GM21360 (cell line): ENCODE data around the gene ABCA2.

Source experiments
- ATAC-seq: cut with Tn5 transposase; IDR thresholded peaks from one replicate; pipeline ENCODE4 v1.9.1; 2021; ENCODE audit warnings: mild to moderate bottlenecking, moderate library complexity; ENCODE audit not compliant: unreplicated experiment

Gene ABCA2

DNA sequence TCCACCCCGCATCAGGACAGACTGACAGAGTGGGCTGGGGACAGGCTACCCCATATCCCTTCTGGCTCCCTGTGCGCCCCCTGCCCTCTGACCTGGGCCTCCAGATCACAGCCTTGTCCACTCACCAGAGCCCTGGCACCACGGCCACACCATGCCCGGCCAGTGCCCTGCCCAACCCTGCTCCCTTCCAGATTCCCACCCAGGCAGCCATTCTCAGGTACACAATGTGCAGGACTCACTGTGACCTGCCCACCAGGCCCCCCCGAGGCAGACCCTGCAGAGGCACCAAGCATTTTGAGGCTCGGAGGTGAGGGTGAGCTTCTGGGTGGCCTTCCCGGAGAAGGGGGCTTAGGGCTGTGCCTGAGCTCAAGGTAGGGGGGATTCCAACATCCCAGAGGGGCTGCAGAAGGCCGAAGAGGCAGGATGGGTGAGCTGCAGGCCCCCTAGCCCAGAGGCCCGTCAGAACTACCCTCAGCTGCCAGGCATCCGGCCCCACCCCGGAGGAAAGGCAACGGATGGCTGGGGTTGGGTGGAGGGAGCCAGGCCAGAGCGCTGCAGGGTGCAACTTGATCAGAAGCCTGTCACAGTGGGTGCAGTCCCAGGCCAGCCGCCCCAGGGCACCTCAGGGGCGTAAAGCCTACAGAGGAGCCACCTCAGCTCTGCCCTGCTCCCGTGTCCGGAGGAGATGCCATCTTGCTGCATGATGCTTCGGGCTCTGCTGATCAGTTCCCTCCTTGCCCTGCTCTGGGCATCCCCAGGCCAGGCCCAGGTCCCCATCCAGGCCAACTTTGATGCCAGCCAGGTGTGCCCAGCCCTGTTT is 45.6 kb downstream of the ABCA2 start, which contains the start of gene LCNL1:
Gene LCNL1, plus strand, starts transcription at position 762 of the 820 bp plus-strand sequence. CDS start 594 bp downstream, outside the sequence.
- no peak for ATAC-seq

DNA sequence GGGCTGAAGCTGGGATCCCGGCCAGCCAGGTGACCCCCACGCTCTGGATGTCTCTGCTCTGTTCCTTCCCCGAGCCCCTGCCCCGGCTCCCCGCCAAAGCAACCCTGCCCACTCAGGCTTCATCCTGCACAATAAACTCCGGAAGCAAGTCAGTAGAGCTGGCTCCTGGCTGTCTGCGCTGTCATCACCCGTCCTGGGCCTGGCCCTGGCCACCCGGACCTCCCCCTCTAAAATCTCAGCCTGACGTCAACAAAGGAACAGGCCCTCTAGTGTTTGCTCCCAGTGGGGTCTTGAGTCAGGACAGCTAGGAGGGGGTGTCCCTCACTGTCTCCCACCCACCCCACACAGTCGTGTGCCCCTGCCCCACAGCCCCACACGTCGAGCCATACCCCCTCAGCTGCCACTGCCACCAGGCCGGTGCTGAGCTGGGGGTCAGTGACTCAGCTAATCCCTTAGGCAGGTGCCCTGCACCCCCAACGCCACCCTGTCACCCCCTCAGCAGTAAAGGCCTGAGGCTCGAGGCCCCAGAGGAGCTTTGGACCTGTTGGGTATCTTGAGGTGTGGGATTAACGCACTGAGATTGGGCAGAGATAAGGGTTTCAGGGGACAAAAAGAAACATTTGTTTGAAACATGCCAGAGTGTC is 46.3 kb downstream of the ABCA2 start:
- no peak for ATAC-seq

DNA sequence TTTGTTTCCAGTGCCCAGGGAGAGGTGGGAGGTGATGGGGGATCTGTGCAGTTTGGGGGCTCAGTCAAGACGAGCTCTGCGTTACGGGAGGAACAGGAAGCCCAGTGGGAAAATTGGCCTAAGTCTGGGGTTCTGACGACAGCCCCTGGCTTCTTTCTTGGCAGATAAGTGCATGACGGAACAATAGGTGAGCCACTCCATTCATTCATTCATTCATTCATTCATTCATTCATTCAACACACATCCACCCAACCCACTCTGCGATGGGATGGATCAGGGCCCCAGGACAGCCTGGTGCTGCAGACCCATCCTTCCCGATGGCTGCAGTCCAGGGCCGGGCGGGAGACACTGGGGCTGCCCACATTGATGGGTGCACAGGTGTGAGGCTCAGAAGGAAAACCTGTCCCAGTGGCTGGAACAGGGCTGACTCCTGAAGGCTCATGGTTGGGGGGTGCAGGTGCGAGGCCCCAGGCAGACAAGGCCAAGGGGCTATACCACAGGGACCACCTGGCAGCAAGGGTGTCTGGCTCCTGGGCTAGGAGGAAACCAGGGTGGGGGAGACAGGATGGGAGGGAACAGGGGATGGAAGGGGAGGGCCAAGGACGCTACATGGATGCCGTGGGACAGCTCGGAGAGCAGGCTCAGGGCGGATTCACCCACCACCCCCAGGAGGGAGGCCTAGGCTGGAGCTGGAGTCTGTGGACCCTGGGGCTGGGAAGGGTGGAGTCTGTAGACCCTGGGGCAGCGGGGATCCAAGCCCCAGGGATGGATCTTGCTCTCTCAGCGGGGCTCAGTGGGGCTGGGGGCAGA is 47.2 kb downstream of the ABCA2 start:
- no peak for ATAC-seq

DNA sequence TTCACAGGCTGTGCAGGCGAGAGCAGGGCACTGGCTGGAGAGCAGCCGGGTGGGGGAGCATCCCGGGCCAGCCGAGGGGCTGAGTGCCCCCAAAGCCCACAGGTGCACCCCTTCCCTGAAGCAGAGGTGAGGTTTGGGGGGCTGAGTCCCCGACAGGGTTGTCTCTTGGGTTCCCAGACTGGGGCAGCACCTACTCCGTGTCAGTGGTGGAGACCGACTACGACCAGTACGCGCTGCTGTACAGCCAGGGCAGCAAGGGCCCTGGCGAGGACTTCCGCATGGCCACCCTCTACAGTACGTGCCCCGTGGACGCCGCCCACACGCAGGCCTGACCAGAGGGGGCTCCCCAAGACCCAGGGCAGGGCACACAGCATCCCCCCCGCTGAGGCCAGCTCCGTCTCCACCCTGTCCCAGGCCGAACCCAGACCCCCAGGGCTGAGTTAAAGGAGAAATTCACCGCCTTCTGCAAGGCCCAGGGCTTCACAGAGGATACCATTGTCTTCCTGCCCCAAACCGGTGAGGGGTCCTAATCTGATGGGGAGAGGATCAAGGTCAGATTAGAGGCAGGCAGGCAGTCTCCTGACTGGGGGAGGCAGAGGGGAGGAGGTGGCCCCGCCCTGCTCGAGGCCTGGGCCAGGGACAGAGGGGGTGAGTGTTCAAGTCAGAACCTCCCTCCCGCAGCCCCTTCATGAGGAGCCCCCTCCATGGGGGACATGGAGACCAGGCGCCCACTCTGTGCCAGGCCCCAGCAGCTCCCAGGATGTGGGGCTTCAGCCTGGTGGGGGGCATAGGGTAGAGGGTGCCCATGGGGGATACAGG is 48.1 kb downstream of the ABCA2 start:
- ATAC-seq: no peak

DNA sequence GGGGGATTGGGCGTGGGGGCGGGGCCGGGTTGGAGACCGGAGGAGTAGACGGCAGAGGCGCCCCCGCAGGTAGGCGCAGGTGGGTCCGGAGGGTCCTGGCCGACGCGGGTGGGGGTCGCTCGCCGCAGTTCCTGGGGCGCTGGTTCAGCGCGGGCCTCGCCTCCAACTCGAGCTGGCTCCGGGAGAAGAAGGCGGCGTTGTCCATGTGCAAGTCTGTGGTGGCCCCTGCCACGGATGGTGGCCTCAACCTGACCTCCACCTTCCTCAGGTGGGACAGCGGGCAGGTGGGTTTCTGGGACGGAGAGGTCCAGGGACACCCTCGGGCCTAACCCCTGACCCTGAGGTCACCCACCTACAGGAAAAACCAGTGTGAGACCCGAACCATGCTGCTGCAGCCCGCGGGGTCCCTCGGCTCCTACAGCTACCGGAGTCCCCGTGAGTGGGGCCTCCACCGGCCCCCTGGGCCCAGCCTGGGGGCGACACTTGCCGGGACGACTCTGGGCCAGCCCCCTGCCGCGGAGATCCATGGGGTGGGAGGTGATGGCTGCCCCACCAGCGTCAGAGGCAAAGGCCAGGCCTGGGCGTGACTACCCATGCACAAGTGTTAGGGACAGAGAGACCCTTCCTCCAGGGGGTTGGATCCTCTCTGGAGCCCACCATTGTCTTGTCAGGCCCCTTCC is 49.0 kb downstream of the ABCA2 start:
- ATAC-seq: no peak

DNA sequence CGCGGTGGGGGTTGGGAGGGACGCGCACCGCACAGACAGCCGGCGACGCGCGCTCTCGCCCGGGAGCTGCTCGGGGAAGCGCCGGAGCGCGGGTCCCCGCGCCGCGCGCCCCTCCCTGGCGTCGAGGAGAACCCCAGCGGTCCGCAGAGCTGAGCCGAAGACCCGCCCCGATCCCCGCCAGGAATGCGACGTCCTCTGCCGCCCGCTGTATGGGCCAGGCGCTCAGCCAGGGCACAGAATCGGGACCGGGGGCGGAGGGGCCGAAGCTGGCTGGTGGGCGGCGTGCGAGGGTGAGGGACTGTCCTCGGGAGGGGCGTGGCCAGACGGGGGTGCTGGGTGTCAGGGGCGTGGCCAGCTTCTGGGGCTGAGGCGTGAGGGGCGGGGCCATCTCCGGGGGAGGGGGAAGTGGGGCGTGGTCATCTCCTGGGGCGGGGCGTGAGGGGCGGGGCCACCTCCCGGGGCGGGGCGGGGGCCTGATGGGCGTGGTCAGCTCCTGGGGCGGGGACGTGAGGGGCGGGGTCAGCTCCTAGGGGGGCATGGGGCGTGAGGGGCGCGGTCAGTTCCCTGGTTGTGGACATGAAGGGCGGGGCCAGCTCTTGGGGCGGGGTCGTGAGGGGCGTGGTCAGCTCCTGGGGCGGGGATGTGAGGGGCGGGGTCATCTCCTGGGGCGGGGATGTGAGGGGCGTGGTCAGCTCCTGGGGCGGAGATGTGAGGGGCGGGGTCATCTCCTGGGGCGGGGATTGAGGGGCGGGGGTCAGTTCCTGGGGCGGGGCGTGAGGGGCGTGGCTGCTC is 49.8 kb downstream of the ABCA2 start:
- no peak for ATAC-seq

DNA sequence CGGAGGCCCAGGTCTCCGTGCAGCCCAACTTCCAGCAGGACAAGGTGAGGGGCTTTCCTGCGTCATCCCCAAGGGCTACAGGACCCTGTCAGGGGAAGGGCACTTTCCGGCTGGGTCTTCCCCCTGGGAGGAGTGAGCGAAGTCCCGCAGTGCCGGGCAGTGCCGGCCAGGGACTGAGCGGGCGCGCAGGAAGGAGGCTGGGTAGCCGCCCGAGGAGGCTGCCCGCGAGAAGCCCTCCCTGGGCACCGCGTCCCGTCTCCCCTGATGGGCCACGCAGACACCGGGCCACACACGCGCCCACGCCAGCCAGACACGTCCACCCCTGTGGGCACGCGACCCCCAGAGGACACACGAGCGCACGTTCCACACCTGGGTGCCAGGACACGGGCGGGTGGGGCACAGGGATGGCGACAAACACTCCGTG is 50.4 kb downstream of the ABCA2 start:
- ATAC-seq: no peak

DNA sequence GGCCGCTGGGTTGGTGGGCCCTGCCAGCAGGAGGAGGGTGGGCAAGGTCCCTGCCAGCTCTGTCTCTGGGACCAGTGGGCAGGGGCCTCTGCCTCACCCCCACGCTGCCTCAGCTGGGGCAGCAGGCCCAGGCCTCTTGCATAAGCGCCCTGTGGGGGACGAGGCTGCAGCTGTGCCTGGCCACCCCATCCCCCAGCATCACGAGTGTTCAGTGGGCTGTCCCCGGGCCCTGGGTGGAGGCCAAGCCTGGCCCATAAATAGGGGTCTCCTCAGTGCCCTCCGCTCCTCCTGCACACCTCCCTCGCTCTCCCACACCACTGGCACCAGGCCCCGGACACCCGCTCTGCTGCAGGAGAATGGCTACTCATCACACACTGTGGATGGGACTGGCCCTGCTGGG is 50.8 kb downstream of the ABCA2 start, which contains the start of gene PTGDS:
Gene PTGDS, plus strand, starts transcription at position 282 of the 400 bp plus-strand sequence. Its CDS starts 75 bp downstream, at position 357.
- ATAC-seq: no peak

DNA sequence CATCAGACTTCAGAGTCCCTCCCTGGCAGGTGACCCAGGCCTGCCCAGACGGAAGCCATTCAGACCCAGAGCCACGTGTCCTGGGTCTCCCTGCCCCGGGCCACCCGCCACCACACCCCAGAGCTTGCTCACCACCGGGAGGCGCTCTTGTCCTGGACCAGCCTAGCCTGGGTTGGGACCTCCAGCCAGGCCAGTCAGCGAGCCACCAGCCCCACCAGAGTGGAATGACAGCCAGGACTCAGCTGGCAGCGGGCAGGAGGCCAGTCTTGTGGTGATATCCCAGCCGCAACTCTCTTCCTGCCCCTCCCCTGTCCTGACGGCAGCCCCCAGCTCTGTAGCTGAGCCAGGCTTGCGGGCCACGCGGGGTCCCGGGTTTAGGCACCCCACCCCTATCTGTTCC is 52.4 kb downstream of the ABCA2 start:
- ATAC-seq: no peak

DNA sequence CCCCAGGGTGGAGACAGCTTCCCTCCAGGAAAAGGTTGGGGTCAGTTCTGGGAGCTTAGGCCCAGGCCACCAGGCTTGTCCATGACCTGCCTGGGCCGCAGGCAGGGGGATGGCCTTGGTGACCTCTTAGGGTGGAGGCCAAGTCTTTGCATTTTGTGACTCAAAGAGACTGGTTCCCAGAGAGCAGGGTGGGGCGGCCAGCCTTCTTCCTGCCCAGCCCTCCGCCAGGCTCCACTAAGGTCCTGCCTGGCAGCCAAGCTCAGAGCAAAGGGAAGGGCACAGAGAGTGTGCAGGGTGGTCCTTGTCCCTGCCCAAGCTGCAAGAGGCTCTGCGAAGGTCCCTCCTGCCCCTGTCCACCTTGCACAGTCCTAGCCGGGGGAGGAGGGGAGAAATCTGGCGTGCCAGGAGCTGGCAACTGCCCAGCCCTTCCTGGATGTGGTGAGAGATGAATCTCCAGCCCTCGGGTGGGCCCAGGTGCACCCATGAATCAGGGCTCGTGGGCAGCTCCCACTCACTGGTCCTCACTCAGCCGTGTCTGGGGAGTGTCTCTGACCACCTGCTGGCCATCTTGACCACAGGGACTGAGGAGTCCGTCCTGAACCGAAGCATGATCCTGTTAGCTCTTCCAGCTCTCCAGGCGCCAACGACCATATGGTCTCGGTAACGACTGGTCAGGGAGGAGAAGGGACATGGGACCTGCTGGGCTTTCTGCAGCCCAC is 53.1 kb downstream of the ABCA2 start:
- no peak for ATAC-seq

DNA sequence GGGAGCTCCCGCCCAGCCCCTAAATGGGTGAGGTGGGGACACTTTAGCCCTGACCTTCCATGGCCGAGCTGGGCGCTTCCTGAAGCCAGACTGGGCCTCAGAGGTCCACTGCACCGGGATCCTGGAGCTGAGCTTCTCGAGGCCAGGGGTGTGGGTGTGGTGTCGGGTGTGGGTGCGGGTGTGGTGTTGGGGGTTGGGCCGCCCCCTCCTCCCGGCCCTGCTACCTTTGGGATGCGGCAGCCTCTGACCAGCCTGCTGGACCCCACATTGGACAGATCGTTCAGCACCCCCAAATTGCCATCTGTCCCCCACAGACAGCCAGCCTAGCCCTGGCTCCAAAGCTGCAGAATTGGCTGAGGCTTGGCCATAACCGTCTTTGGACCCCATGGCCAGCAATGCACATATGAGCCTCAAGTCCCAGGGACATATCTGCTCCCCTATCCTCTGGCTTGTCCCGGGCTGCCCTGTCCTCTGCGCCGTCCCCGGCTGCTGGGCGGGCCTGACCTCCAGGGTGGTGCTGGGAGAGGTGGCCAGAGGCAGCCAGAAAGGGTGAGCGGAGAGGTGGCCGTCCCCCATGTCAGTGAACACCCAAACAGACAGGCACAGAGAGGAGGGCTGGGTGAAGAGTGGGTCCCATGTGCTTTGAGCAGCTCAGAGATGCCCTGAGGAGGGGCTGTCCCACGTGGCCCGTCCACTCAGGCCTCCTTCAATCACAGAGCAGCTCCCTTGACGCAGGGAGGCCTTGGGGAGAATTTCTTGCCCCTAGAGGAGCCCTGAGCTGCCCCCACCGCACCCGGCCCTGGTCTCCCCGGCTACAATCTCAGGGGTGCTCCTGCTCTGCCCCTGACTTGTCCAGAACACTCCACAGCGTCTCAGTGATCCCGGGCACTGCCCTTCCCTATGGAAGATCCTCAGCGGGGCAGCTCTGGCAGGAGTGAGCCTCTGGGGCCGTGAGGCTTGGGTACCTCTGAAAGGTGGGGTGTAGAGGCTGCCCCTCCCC is 54.1 kb downstream of the ABCA2 start:
- ATAC-seq: no peak

DNA sequence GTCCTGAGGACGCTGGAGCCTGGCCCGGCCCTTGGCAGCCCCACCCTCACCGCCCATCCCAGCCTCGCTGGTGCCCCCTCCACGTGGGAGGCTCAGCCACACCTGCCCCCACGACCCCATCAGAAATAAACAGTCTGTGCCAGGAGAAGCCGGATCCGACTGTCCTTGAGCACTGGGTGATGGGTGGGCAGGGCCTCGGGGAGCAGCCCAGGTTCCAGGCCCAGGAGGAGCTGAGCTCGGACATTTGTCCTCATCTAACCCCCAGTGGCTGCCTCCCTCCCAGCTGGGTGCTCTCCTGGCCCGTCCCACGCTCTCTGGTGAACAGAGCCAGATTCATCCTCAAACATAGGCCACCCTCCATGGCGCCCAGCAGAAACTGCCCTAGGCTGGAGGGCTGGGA is 55.3 kb downstream of the ABCA2 start:
- ATAC-seq: no peak

DNA sequence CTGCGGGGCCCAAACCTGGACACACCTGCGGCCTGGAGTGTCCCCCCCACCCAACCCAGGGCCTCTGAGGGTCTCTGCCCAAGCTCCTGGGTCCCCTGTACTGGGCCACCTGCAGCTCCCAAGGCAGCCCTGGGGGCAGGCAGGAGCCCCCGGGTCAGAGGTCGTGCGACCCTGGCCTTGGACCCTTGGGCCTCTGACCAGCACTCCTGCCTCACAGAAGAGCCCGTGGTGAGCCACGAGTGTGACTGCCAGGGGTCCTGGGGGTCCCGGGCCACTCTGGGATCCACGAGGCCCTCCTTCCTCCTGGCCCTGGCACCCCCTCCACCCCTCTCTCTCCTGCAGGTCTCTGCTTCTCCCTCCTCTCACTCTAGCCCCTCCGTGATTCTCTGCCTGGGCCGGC is 55.7 kb downstream of the ABCA2 start:
- no peak for ATAC-seq

DNA sequence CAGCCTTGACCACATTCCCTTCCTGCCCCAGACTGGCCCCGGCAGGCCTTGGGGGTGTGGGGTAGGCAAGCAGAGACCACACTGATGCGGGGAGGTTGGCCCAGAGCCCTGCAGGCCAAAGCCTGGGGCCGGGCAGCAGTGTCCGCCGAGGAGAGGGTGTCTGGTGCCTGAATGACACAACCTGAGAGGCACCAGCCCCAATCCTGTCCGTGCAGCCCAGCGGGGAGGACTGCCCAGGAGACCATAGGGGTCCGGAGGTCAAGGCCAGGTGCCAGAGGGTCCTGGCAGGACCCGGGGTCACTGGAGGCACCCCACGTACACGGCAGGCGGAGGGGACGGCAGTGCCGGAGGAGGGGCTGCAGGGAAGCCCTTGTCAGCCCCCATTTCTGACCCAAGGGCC is 56.3 kb downstream of the ABCA2 start:
- no peak for ATAC-seq

DNA sequence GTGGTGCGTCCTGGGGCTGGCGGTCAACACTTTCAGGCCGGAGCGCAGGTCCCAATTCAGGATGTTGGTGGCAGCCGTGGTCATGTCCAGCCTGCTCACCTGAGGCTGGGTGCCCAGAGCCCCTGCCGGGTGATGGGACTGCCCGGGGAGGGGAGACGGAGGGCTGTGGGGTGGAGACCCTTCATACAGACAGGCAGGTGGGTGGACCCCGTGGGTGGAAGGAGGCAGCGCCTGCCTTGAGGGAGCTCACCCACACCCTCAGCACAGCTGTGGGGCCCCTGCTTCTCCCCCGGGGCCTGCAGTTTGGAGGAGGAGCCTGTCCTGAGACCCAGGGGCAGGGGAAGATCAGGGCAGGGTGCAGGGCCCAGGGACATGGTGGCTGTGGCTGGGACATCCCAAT is 57.7 kb downstream of the ABCA2 start:
- ATAC-seq: no peak

DNA sequence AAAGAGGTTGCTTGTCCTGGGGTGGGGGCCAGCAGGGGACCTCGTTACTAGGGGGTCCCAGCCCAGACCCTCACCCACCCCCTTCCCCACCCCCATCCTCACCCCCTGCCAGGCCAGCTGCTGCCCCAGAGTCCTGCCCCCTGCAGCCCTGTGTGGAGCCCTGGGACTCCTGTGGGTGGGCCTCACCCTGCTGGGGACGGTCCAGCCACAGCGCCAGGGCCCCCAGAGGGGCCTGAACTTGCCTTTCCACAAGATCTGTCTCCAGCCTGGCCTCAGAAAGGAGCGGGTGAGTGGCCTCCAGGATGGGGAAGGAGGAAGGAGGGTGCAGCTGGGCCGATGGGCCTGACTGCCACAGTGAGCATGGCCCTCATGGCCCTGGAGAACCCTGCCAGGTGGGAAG is 58.3 kb downstream of the ABCA2 start:
- ATAC-seq: no peak

DNA sequence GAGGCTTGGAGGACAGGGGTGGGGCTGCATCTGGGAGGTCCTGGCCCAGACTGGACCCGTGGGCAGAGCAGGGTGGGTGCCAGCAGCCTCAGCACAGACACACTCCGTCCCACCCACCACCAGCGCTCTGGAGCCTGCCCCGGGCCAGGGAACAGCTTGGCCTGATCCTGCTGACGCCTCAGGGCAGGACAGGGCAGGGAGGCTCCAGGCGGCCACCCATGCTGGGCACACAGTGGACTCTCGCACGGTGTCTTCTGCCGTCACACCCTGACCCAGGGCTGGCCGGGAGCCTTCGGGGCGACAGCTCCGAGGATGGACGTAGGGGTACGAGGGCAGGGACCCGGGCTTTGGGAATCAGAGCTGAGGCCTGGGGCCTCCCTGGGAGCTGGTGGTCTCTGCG is 58.9 kb downstream of the ABCA2 start:
- ATAC-seq: no peak
